GM12873 (cell line): ENCODE data around the gene CCDC154.

Experiments
- TF ChIP-seq, protein P1 (sequence below): IDR thresholded peaks from 2 replicates; pipeline ENCODE4 v1.5.1; 2012; ENCODE audit warnings: low read depth, mild to moderate bottlenecking, moderate library complexity, low read length, control low read depth; ENCODE audit not compliant: insufficient read depth; ENCODE audit errors: missing control alignments

CCDC154 gene

DNA sequence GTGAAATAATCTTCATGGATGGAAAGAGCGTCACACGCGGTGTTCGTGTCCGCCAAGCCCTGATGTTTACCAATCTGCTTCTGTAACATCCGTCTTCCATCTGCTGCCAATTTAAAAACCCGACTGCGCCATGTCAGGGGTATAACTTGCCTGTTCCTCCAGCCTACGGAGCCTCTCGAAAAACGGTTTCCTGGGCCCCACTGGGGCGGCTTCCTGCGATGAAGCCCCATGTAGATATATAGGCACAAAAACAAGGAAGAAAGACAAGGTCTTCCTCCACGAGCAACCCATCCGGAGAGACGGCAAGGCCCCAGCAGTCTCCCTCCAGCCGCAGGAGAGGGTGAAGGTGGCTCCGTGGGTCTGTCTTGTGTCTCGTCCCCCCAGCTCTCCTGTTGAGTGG lies 44.3 kb upstream of the CCDC154 start, which contains the start of gene PTX4:
PTX4 (minus strand) TSS at position 326 of the 400 bp plus-strand sequence; CDS start at position 291, 35 bp downstream.
- TF ChIP-seq, protein P1, sequence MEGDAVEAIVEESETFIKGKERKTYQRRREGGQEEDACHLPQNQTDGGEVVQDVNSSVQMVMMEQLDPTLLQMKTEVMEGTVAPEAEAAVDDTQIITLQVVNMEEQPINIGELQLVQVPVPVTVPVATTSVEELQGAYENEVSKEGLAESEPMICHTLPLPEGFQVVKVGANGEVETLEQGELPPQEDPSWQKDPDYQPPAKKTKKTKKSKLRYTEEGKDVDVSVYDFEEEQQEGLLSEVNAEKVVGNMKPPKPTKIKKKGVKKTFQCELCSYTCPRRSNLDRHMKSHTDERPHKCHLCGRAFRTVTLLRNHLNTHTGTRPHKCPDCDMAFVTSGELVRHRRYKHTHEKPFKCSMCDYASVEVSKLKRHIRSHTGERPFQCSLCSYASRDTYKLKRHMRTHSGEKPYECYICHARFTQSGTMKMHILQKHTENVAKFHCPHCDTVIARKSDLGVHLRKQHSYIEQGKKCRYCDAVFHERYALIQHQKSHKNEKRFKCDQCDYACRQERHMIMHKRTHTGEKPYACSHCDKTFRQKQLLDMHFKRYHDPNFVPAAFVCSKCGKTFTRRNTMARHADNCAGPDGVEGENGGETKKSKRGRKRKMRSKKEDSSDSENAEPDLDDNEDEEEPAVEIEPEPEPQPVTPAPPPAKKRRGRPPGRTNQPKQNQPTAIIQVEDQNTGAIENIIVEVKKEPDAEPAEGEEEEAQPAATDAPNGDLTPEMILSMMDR: no peak

DNA sequence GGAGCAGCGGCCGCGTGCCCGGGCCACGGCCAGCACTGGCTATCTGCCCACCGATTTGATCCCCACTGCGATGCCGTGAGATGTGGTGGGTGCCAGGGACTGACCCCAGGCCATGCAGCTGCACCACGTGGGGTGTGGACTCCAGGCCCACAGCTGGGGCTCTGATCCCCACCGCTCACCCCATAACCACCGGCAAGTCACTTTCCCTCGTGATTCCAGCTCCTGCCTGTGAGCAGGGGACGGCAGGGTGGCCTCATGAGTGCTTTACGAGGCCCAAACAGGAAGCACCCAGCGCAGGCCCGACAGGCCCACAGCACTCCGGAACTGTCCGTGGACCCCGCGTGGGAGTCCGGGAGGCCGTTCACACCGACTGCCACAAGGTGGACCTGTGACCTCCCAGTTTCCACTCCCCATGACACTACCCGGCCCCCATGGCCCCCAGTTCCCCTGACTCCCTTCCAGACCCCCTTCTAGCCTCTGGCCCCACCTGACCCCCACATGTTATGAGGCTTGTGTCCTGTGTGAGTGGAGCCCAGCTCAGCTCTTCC lies 43.8 kb upstream of the CCDC154 start:
- TF ChIP-seq, protein P1: no peak

DNA sequence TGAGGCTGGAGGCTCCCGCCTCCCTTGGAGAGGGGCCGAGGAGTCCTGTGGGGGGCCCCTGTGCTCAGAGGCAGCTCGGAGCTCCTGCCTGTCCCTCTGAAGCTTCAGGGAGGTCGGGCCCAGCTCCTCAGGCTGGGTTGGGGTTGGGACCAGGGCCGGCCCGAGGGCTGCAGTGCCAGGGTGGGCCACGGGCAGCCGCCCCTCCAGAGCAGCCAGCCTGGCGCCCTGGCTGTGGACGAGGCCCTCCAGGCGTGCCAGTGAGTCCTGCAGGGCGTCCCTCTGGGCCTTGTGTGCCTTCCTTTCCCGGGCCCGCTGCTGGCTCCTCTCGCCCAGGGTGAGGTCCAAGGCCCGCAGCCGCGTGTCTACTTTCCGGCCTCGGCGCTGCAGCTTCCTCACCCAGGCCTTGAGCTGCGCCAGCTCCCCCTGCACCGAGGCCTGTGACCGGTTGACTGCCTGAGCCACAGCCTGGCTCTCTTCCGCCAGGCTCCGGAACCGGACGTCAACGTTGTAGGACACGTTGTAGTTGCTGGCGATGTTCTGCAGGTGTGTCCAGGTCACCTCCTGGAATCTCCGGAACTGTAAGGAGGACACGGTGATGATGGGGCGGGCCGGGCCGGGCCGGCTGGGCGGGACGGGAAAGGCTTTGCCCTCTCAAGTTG lies 43.2 kb upstream of the CCDC154 start:
- TF ChIP-seq, protein P1: no peak

DNA sequence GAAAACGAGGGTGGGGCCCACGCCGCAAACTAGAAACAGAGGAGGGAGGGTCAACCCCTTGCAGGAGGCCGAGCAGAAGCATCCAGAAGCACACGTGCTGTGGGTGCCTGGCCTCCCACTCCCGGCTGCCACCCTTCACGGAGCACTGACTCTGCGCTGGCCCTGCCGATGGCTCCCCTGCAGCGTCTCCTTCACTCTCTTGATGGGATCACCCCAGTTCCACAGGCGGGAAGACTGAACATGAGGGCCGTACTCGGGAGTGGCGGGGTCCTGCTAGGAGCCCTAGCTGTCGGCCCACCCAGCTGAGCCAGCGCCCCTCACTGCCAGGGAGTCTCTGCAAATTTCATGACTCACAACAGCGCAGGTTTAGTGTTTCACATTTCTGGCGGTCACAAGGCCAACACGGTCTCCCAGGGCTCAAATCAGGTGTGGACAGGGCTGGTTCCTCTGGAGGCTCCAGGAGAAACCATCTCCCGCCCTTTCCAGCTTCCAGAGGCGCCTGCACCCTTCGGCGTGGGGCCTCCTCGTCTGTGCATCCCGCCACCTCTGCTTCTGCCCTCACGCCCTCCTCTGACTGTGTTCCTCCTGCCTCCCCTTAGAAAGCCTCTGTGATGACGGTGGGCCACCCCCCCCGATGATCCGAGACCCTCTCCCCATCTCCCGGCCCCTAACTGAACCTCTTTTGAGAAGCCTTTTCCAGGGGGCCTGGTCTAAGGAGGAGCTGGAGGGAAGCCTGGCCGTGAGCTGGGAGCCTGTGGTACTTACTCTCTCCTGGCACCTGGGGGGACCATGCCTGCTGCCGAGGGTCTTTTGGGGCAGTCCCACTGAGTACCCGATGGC lies 42.4 kb upstream of the CCDC154 start:
- TF ChIP-seq, protein P1: no peak

DNA sequence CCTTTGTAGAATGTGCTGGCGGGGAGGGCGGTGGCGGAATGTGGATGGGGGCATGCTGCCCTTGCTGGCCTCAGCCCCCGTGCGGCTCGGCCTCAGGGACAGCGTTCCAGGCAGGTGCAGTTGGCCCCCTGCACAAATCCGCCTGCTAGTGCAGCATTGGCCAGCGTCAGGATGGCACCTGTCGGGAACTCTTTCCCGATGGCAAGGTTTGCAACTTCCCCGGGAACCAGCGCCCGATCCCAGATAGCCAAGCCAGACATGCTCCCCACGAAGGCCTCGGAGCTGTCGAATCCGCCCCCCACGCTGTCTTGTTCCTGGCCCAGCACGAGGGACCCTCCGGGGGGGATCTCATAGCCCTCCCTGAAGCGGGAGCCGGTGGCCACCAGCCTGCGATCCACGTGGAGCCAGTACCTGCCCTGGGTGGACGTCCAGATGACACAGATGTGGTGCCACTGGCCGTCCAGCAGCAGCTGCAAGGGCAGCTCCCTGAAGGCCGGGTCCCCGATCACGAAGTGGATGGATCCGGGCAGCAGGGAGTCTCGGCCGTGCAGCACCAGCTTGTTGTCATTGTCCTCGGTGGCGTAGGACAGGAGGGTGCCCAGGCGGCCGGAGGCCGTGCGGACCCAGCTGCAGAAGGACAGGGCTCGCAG lies 41.6 kb upstream of the CCDC154 start:
- TF ChIP-seq, protein P1: no peak

DNA sequence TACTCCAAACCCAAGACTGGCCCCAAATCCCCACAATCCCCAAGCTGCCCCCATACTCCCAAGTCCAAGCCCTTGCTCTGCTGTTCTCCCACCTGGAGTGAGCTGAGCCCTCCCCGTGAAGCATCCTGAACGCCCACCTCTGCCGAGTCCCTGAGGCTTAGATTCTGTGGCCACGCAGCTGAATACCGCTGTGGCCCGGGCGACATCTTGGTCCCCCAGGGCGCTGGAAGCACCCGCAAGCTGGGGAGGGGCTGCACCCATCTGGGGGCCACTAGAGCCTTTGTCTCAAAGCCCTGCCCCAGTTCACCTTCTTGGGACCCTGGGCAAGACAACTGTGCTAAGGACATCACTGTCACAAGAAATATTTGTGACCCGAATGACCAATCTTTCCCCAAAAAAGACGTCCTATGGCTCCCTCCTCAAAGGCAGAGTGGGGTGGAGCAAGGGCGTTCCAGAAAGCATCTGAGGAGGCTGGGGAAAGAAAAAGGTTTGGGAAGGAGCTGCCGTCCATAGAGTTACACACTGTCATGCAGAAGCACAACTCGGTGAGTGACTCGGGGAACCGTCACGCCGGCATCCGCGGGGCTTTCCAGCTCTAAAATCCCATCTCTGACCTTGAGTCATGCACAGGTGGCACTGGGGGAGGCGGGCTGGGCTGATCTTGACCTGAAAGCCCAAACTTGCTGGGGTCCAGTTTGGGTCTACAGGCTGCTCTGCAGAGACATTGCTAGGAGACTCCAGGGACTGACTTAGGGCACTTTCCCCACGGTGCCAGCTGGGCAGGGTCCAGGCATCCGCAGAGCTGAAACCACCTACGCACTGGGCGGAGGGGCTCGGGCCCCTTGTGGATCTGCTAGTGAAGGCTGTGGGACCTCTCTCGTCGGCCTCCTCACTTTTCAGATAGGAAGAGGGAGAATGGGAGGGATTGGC lies 37.8 kb upstream of the CCDC154 start:
- TF ChIP-seq, protein P1: no peak
